Myocyte (in vitro differentiated cells): ENCODE results near the gene FBXW9. TPM values are rescaled to one million over a fixed set of nuclear protein-coding genes. Genes with fewer than 3 reads are reported as not detected.
"Not testable (repeated sequence)": the region's sequence is repeated elsewhere in the genome, so short reads cannot be mapped to it uniquely, and the experiment has no call there.

Source experiments
- DNase-seq: peaks from one replicate; pipeline ENCODE4 v3.0.0-alpha.2; 2012; ENCODE audit warnings: low read depth
- polyA plus RNA-seq: library from polyadenylated mRNA; unstranded; fragments of >200 nt; gene quantifications from one replicate; pipeline ENCODE4 v1.2.1, GENCODE V29; 2012; ENCODE audit warnings: missing spikeins
- total RNA-seq: library from RNA; depleted of rRNA; stranded (reverse); fragments of >200 nt; gene quantifications from 2 replicates; pipeline ENCODE4 v1.2.3, GENCODE V29; 2014

The FBXW9 gene
- 11.9 and 12.2 TPM in 2 replicates for total RNA-seq
- polyA plus RNA-seq = 11.6 TPM

- DNase-seq = peak; percentile 95
Observed at GRCh38 chr19:12696366-12697335, at the start of gene FBXW9. Gene FBXW9 (minus strand): TSS chr19:12696631. CDS start chr19:12696581, 50 bp downstream.

- DNase-seq = peak; percentile 31
Observed at GRCh38 chr19:12745166-12745897, 48.9 kb upstream of the FBXW9 start.

- DNase-seq = no peak
Observed at GRCh38 chr19:12737835-12738351, 41.5 kb upstream of the FBXW9 start.

GRCh38 chr19:12736995-12737834, 40.8 kb upstream of the FBXW9 start, which contains the start of gene GET3:
Gene GET3 (plus strand): TSS chr19:12737497. CDS start chr19:12737506, 9 bp downstream.
- DNase-seq = peak; percentile 99

GRCh38 chr19:12733369-12734214, 37.2 kb upstream of the FBXW9 start:
- peak; percentile 69 for DNase-seq

- DNase-seq = no peak
Observed at GRCh38 chr19:12731337-12731736, 34.9 kb upstream of the FBXW9 start.

- no peak for DNase-seq
Observed at GRCh38 chr19:12730064-12730463, 33.6 kb upstream of the FBXW9 start.

GRCh38 chr19:12727745-12728433, 31.5 kb upstream of the FBXW9 start:
- no peak for DNase-seq

GRCh38 chr19:12726988-12727316, 30.5 kb upstream of the FBXW9 start:
- no peak for DNase-seq

- DNase-seq = not testable (repeated sequence)
Observed at GRCh38 chr19:12725612-12726011, 29.2 kb upstream of the FBXW9 start.

GRCh38 chr19:12723641-12724426, 27.4 kb upstream of the FBXW9 start, which contains the start of gene TNPO2:
Gene TNPO2 (minus strand): TSS chr19:12723932. CDS start chr19:12720977, 2,955 bp downstream.
- peak; percentile 72 for DNase-seq

GRCh38 chr19:12723381-12723640, 26.9 kb upstream of the FBXW9 start:
- DNase-seq = no peak

GRCh38 chr19:12722566-12723380, 26.3 kb upstream of the FBXW9 start:
- DNase-seq = peak; percentile 100

- DNase-seq = peak; percentile 69
Observed at GRCh38 chr19:12721656-12722565, 25.5 kb upstream of the FBXW9 start.

- peak; percentile 40 for DNase-seq
Observed at GRCh38 chr19:12720851-12721655, 24.6 kb upstream of the FBXW9 start.

GRCh38 chr19:12720296-12720695, 23.9 kb upstream of the FBXW9 start:
- no peak for DNase-seq
